ENCODE measurements around the gene EFCAB12. TPM values are rescaled to one million over a fixed set of nuclear protein-coding genes. Genes with fewer than 3 reads are reported as not detected.
A peak's percentile ranks its signal among the peaks of the same experiment; 100 is the strongest.

Gene EFCAB12
- total and polyA plus RNA-seq, 2 of the 13 experiments (the other 11 are each of a cell fraction or from before 2014, with no cell fraction given), result 0.31 to 2.4 TPM

- no peak for TF ChIP-seq SKIL (CRISPR knock-in tag; IDR thresholded peaks at IDR 0.05; ENCODE audit: borderline replicate concordance)
- no peak for TF ChIP-seq HINFP (CRISPR knock-in tag; IDR thresholded peaks at IDR 0.05; ENCODE audit: low read depth)
- TF ChIP-seq CREB3 (CRISPR knock-in tag; IDR thresholded peaks at IDR 0.05), result no peak
- TF ChIP-seq ZNF816 (CRISPR knock-in tag; IDR thresholded peaks at IDR 0.05; ENCODE audit: borderline replicate concordance), result no peak
- TF ChIP-seq ZNF280B (CRISPR knock-in tag; IDR thresholded peaks at IDR 0.05; ENCODE audit: borderline replicate concordance), result no peak
- TF ChIP-seq SRSF4 (IDR thresholded peaks at IDR 0.05; ENCODE audit: low read depth, low read length, poor library complexity, severe bottlenecking), result no peak
- TF ChIP-seq NBN (conservative IDR thresholded peaks at IDR 0.05), result no peak
- no peak for TF ChIP-seq ZNF121 (CRISPR knock-in tag; IDR thresholded peaks at IDR 0.05)
- TF ChIP-seq HDAC2 (CRISPR knock-in tag; IDR thresholded peaks at IDR 0.05), result peak; percentile 17; the same call in 1 of the 2 replicates
- peak; percentile 37; the same call in 1 of the 2 replicates for TF ChIP-seq ELK4 (CRISPR knock-in tag; IDR thresholded peaks at IDR 0.05; ENCODE audit: borderline replicate concordance)
- TF ChIP-seq TFDP2 (CRISPR knock-in tag; IDR thresholded peaks at IDR 0.05), result no peak
- TF ChIP-seq ETS1 (CRISPR knock-in tag; IDR thresholded peaks at IDR 0.05), result no peak
- TF ChIP-seq SMAD9 (CRISPR knock-in tag; IDR thresholded peaks at IDR 0.05), result no peak
- TF ChIP-seq ZNF891 (CRISPR knock-in tag; IDR thresholded peaks at IDR 0.05), result no peak
- TF ChIP-seq ARNT (IDR thresholded peaks at IDR 0.05), result no peak
- TF ChIP-seq PATZ1 (CRISPR knock-in tag; IDR thresholded peaks at IDR 0.05), result no peak
Measured at GRCh38 chr3:129399145-129399894, 29.1 kb downstream of the EFCAB12 start (continued).

Data from HepG2 (cell line).